ENCODE measurements around the gene TFCP2L1.

The TFCP2L1 gene

DNA sequence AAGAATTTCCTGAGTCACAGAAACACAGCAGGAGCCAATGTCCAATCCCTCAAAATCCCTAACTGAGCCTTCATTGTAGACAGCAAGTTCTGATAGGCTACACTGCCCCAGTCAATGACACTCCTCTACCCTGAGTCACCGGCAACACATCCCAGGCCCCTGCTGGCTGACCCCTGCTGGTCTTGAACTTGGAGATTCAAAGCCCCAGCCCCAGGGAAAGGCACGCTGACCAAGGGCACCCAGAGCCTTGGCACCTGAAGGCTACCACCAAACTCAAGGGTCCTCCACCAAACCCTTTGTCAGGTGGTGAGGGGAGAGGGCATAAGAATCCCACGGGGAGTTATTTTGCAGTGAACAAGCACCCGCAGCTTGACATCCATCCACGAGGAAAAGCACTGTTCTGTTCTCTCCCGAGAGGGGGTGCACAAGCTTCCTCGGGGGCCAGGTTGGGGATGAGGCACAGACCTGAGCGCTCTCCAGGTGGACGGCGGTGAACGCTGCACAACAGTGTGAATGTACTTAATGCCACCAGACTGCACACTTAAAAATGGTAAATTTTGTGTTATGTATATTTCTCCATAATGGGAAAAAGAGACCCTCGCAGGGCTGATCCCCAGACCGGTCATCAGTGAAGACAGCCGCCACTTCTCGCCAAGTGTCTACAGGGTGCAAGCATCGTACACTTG is 46.9 kb downstream of the TFCP2L1 start:
- Histone ChIP-seq H3K4me1 (ENCODE audit: control insufficient read depth in 2 of 2, insufficient read depth in 2 of 2, low read length in 2 of 2) (peaks cover 0 to 6% of the 10 kb centered on the region in 2 donors), H3K36me3 (ENCODE audit: control insufficient read depth in 2 of 2, insufficient read depth in 2 of 2, low read length in 2 of 2) (peaks cover 66 to 92% of the 10 kb centered on the region in 2 donors), H3K9me3 (ENCODE audit: control insufficient read depth in 2 of 2, low read length in 2 of 2) (no peaks in the 10 kb centered on the region), H3K27me3 (ENCODE audit: control insufficient read depth in 2 of 2, insufficient read depth in 2 of 2, low read length in 2 of 2) (no peaks in the 10 kb centered on the region), H3K4me3 (ENCODE audit: low read length in 2 of 2) (no peak overlapping the region), H3K9ac (ENCODE audit: low read depth in 1 of 2, low read length in 2 of 2) (no peak overlapping the region), H3K27ac (ENCODE audit: low read depth in 2 of 2, low read length in 2 of 2) (no peak overlapping the region)

DNA sequence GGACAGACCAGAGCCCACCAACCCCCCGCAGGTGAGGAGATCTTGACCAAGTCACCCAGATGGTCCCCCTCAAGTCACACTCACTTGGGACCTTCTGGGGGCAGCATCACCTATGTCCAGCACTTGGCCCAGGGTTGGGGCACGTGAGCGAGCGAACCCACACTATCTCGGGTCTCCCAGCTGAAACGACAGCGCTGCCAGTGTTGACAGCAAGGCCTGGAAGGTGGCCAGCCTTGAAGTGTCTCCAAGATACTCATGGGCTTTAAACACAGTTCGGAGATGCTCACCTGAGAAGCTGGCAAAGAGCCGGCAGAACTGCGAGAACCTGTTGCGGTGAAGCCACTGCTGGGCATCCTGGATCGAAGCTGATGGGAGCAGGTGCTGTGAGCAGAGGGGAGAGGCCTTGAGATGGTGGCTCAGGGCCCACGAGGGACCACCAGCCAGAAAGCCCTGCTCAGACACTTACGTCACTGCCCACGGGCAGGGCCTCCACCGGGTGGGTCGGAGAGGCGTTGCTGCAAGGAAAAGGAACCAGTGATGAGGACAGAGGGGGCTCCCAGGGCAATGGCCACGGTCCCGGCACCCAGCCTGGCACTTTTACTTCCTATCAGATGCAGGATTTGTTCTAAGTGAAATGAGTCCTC is 47.5 kb downstream of the TFCP2L1 start:
- H3K4me1 ChIP-seq (ENCODE audit: control insufficient read depth in 2 of 2, insufficient read depth in 2 of 2, low read length in 2 of 2): peaks cover 0 to 6% of the 10 kb centered on the region in 2 donors
- no peak overlapping the region for H3K9ac ChIP-seq (ENCODE audit: low read depth in 1 of 2, low read length in 2 of 2)
- H3K36me3 ChIP-seq (ENCODE audit: control insufficient read depth in 2 of 2, insufficient read depth in 2 of 2, low read length in 2 of 2): peaks cover 63 to 87% of the 10 kb centered on the region in 2 donors
- no peaks in the 10 kb centered on the region for H3K27me3 ChIP-seq (ENCODE audit: control insufficient read depth in 2 of 2, insufficient read depth in 2 of 2, low read length in 2 of 2)
- no peaks in the 10 kb centered on the region for H3K9me3 ChIP-seq (ENCODE audit: control insufficient read depth in 2 of 2, low read length in 2 of 2)
- H3K27ac ChIP-seq (ENCODE audit: low read depth in 2 of 2, low read length in 2 of 2): no peak overlapping the region
- no peak overlapping the region for H3K4me3 ChIP-seq (ENCODE audit: low read length in 2 of 2)

DNA sequence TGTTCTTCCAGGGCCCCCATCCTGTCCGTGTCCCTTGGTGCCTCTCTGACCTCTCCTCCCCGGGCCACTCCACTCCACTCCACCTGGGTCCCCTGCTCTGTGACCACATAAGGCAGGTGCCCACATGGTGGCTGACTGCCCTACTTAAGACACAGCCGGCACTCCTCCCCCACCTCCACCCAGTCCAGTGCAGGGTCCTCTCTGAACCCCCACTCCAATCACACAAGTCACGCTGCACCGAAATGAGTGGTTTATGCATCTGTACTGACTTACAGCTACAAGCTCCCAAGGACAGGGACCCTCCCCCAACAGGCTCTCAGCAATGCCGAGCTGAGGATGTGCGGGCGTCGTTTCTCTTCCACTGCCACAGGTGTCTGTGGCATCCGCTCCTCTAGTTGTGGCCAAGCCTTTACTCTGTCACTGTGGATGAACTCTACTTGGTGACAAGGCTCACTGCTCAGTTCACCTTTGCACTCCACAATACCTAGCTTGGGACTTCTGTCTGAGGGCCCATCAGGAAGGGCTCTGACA is 48.3 kb downstream of the TFCP2L1 start:
- no peaks in the 10 kb centered on the region for H3K9me3 ChIP-seq (ENCODE audit: control insufficient read depth in 2 of 2, low read length in 2 of 2)
- H3K27me3 ChIP-seq (ENCODE audit: control insufficient read depth in 2 of 2, insufficient read depth in 2 of 2, low read length in 2 of 2): no peaks in the 10 kb centered on the region
- peaks cover 0 to 6% of the 10 kb centered on the region in 2 donors for H3K4me1 ChIP-seq (ENCODE audit: control insufficient read depth in 2 of 2, insufficient read depth in 2 of 2, low read length in 2 of 2)
- H3K4me3 ChIP-seq (ENCODE audit: low read length in 2 of 2): no peak overlapping the region
- no peak overlapping the region for H3K9ac ChIP-seq (ENCODE audit: low read depth in 1 of 2, low read length in 2 of 2)
- no peak overlapping the region for H3K27ac ChIP-seq (ENCODE audit: low read depth in 2 of 2, low read length in 2 of 2)
- H3K36me3 ChIP-seq (ENCODE audit: control insufficient read depth in 2 of 2, insufficient read depth in 2 of 2, low read length in 2 of 2): peaks cover 65 to 85% of the 10 kb centered on the region in 2 donors

DNA sequence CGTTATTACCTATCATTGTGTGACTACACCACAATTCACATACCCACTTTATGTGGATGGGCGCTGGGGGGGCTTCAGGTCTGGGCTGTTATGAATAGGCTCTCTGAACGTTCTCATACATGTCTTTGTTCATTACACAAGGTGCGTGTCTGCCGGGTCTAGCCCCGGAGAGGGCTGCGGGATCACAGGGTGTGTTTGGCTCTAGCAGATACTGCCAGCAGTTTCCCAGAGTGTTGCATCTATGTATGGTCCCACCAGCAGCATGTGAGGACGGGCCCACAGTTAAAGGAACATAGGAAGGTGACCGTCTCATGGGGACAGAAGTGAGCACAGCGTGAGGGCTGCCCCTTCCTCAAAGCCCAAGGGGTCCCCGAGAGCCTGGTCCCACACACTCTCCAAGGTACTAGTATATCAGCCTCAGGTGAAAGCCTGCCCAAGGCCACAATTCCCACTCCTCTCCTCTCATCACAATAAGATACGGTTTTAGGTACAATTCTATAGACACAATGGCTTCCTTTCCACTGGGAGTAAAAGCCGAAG is 48.8 kb downstream of the TFCP2L1 start:
- Histone ChIP-seq H3K36me3 (ENCODE audit: control insufficient read depth in 2 of 2, insufficient read depth in 2 of 2, low read length in 2 of 2) (peaks cover 65 to 85% of the 10 kb centered on the region in 2 donors), H3K9ac (ENCODE audit: low read depth in 1 of 2, low read length in 2 of 2) (no peak overlapping the region), H3K4me1 (ENCODE audit: control insufficient read depth in 2 of 2, insufficient read depth in 2 of 2, low read length in 2 of 2) (peaks cover 0 to 6% of the 10 kb centered on the region in 2 donors), H3K27me3 (ENCODE audit: control insufficient read depth in 2 of 2, insufficient read depth in 2 of 2, low read length in 2 of 2) (no peaks in the 10 kb centered on the region), H3K9me3 (ENCODE audit: control insufficient read depth in 2 of 2, low read length in 2 of 2) (no peaks in the 10 kb centered on the region), H3K27ac (ENCODE audit: low read depth in 2 of 2, low read length in 2 of 2) (no peak overlapping the region), H3K4me3 (ENCODE audit: low read length in 2 of 2) (no peak overlapping the region)

DNA sequence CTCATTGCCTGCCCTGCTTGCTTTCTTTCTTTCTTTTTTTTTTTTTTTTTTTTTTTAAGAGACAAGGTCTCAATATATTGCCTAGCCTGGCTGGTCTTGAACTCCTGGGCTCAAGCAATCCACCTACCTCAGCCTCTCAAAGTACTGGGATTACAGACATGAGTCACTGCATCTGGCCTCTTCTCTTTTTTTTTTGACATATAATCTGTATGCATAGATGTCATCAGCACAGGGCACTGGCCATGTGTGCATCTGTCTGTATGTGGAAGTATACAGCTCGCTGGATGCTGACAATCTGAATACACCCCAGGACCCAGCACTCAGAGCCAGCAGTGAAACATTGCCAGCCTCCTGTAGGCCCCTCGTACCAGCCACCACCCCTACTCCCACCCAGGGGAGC is 49.5 kb downstream of the TFCP2L1 start:
- Histone ChIP-seq H3K9me3 (ENCODE audit: control insufficient read depth in 2 of 2, low read length in 2 of 2) (no peaks in the 10 kb centered on the region), H3K27me3 (ENCODE audit: control insufficient read depth in 2 of 2, insufficient read depth in 2 of 2, low read length in 2 of 2) (no peaks in the 10 kb centered on the region), H3K4me1 (ENCODE audit: control insufficient read depth in 2 of 2, insufficient read depth in 2 of 2, low read length in 2 of 2) (peaks cover 0 to 6% of the 10 kb centered on the region in 2 donors), H3K4me3 (ENCODE audit: low read length in 2 of 2) (no peak overlapping the region), H3K36me3 (ENCODE audit: control insufficient read depth in 2 of 2, insufficient read depth in 2 of 2, low read length in 2 of 2) (peaks cover 63 to 82% of the 10 kb centered on the region in 2 donors), H3K9ac (ENCODE audit: low read depth in 1 of 2, low read length in 2 of 2) (no peak overlapping the region), H3K27ac (ENCODE audit: low read depth in 2 of 2, low read length in 2 of 2) (no peak overlapping the region)

DNA sequence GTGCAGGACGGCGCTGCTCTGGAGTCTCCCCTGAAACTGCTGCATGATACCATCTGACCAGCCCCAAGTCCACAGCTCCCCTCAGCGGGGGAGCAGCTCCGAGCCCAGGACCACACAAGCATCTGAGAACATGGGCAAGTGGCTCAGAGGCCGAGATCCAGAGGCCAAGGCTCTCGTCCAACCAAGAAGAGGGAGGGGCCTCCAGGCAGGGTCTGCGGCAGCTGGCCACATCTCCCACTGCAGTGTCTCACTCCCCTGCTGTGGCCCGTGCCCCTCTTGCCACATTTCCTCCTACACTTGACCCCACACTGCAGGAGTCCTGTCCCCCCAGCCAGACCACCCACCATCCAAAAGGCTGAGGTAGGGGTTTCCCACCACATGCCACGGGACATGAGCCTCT is 50.2 kb downstream of the TFCP2L1 start:
- Histone ChIP-seq H3K27ac (ENCODE audit: low read depth in 2 of 2, low read length in 2 of 2) (no peak overlapping the region), H3K4me3 (ENCODE audit: low read length in 2 of 2) (no peak overlapping the region), H3K27me3 (ENCODE audit: control insufficient read depth in 2 of 2, insufficient read depth in 2 of 2, low read length in 2 of 2) (no peaks in the 10 kb centered on the region), H3K4me1 (ENCODE audit: control insufficient read depth in 2 of 2, insufficient read depth in 2 of 2, low read length in 2 of 2) (peaks cover 0 to 6% of the 10 kb centered on the region in 2 donors), H3K9me3 (ENCODE audit: control insufficient read depth in 2 of 2, low read length in 2 of 2) (no peaks in the 10 kb centered on the region), H3K36me3 (ENCODE audit: control insufficient read depth in 2 of 2, insufficient read depth in 2 of 2, low read length in 2 of 2) (peaks cover 56 to 76% of the 10 kb centered on the region in 2 donors), H3K9ac (ENCODE audit: low read depth in 1 of 2, low read length in 2 of 2) (no peak overlapping the region)

DNA sequence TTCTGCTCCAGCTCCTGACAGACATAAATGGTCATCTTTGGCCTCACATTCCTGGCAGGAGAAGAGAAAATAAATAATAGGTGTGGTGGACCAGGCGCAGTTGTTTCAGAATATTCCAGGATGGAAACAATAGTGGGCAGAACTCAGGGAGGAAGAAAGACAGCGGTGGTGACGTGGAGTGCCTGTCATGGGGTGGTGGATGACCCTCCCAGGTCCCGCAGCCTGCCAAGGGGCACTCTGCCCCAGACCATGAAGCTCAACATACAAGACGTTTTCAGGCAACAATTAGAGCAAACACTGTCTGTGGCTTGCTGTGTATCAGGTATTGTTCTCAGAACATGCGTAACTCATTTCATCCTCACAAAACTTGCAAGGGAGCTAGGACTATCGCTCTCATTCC is 50.9 kb downstream of the TFCP2L1 start:
- H3K9me3 ChIP-seq (ENCODE audit: control insufficient read depth in 2 of 2, low read length in 2 of 2): no peaks in the 10 kb centered on the region
- H3K9ac ChIP-seq (ENCODE audit: low read depth in 1 of 2, low read length in 2 of 2): no peak overlapping the region
- no peaks in the 10 kb centered on the region for H3K27me3 ChIP-seq (ENCODE audit: control insufficient read depth in 2 of 2, insufficient read depth in 2 of 2, low read length in 2 of 2)
- no peak overlapping the region for H3K27ac ChIP-seq (ENCODE audit: low read depth in 2 of 2, low read length in 2 of 2)
- peaks cover 55 to 75% of the 10 kb centered on the region in 2 donors for H3K36me3 ChIP-seq (ENCODE audit: control insufficient read depth in 2 of 2, insufficient read depth in 2 of 2, low read length in 2 of 2)
- H3K4me1 ChIP-seq (ENCODE audit: control insufficient read depth in 2 of 2, insufficient read depth in 2 of 2, low read length in 2 of 2): peaks cover 0 to 6% of the 10 kb centered on the region in 2 donors
- H3K4me3 ChIP-seq (ENCODE audit: low read length in 2 of 2): no peak overlapping the region

DNA sequence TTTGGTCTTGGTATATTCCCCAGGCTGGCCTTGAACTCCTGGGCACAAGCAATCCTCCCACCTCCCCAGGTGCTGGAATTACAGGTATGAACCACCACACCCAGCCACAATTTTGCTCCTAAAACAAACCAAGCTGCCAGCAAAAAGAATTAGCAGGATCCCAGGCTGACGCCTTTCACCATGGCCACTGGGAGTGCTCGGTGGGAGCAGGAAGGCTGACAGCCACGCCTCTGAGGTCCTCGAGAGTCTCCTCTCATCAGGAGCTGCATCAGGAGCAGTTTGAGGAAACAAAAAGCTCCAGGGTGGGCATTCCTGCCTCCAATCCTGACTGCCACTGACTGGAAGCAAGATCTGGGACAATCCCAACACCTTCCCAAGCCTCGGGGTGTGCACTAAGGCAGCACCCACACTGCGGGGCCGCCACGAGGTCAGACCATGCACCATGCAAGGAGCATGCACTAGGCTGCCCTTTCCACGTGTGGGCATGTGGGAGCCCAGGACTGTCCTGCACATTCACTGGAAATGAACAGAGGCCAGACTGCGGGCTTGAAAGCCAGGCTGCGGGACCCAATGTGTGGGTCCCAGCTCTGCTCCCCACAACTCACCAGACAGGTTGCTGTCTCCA is 51.4 kb downstream of the TFCP2L1 start:
- Histone ChIP-seq H3K27me3 (ENCODE audit: control insufficient read depth in 2 of 2, insufficient read depth in 2 of 2, low read length in 2 of 2) (no peaks in the 10 kb centered on the region), H3K36me3 (ENCODE audit: control insufficient read depth in 2 of 2, insufficient read depth in 2 of 2, low read length in 2 of 2) (peaks cover 52 to 70% of the 10 kb centered on the region in 2 donors), H3K27ac (ENCODE audit: low read depth in 2 of 2, low read length in 2 of 2) (no peak overlapping the region), H3K9ac (ENCODE audit: low read depth in 1 of 2, low read length in 2 of 2) (no peak overlapping the region), H3K4me1 (ENCODE audit: control insufficient read depth in 2 of 2, insufficient read depth in 2 of 2, low read length in 2 of 2) (peaks cover 0 to 6% of the 10 kb centered on the region in 2 donors), H3K4me3 (ENCODE audit: low read length in 2 of 2) (no peak overlapping the region), H3K9me3 (ENCODE audit: control insufficient read depth in 2 of 2, low read length in 2 of 2) (no peaks in the 10 kb centered on the region)

DNA sequence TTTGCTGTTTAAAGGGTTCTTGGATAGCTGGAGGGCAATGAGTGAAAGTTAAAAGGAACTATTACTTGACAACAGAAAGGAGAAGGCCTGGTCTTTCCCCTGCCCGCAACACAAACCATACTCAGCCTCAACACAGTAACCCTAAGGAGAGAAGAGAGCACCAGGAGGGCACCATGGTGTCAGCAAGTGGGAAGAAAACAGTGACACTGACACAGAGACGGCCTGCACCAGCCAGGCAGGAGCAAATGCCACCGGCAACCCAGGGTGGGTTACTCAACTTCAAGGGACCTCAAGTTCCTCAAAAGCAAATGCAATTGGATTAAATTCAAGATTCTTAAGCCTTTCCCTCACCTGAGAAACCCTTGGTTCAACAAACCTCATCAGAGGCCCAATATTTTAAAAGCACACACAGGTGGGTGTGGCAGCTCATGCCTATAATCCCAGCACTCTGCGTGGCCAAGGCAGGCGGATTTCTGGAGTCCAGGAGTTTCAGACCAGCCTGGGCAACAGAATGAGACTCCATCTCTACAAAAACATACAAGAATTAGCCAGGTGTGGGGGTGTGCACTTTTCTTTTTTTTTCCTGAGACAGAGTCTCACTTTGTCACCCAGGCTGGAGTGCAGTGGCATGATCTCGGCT is 52.3 kb downstream of the TFCP2L1 start:
- no peak overlapping the region for H3K27ac ChIP-seq (ENCODE audit: low read depth in 2 of 2, low read length in 2 of 2)
- no peaks in the 10 kb centered on the region for H3K9me3 ChIP-seq (ENCODE audit: control insufficient read depth in 2 of 2, low read length in 2 of 2)
- peaks cover 44 to 62% of the 10 kb centered on the region in 2 donors for H3K36me3 ChIP-seq (ENCODE audit: control insufficient read depth in 2 of 2, insufficient read depth in 2 of 2, low read length in 2 of 2)
- no peaks in the 10 kb centered on the region for H3K27me3 ChIP-seq (ENCODE audit: control insufficient read depth in 2 of 2, insufficient read depth in 2 of 2, low read length in 2 of 2)
- peaks cover 0 to 6% of the 10 kb centered on the region in 2 donors for H3K4me1 ChIP-seq (ENCODE audit: control insufficient read depth in 2 of 2, insufficient read depth in 2 of 2, low read length in 2 of 2)
- no peak overlapping the region for H3K9ac ChIP-seq (ENCODE audit: low read depth in 1 of 2, low read length in 2 of 2)
- H3K4me3 ChIP-seq (ENCODE audit: low read length in 2 of 2): no peak overlapping the region

Measured in mucosa of rectum (tissue), 2 donors.